OCI-LY3 (cell line): ENCODE measurements around the gene QSOX2.
A peak's percentile ranks its signal among the peaks of the same experiment; 100 is the strongest.
"Not testable (repeated sequence)": the region's sequence is repeated elsewhere in the genome, so short reads cannot be mapped to it uniquely, and the experiment has no call there.

Experiments
- H2AFZ ChIP-seq: fragments of 200-600, 300-600 bp; shearing (Covaris generic); 2 replicates; pipeline ENCODE4 v1.6.0; 2014; ENCODE audit warnings: antibody characterized with exemption, low read depth, low read length
- H3K27ac ChIP-seq: fragments of 200-600, 300-600 bp; sonication (generic); 2 replicates; pipeline ENCODE4 v1.5.1; 2014; ENCODE audit warnings: mild to moderate bottlenecking, low read length, moderate library complexity, mixed read lengths
- H3K27me3 ChIP-seq: fragments of 200-600, 300-600 bp; sonication (generic); 2 replicates; pipeline ENCODE4 v1.6.1; 2014; ENCODE audit warnings: low read depth, low read length, mixed read lengths
- H3K36me3 ChIP-seq: fragments of 200-600, 300-600 bp; sonication (generic); replicated peaks from 2 replicates; pipeline ENCODE3; 2014; ENCODE audit warnings: low read depth, low read length, mixed read lengths
- H3K4me1 ChIP-seq: fragments of 300-600, 200-600 bp; sonication (generic); 2 replicates; pipeline ENCODE4 v1.6.1; 2014; ENCODE audit warnings: low read length, mixed read lengths
- H3K4me2 ChIP-seq: fragments of 200-600, 300-600 bp; sonication (generic); 2 replicates; pipeline ENCODE4 v1.6.1; 2014; ENCODE audit warnings: low read length, mixed read lengths
- H3K4me3 ChIP-seq: fragments of 300-600, 200-600 bp; sonication (generic); 2 replicates; pipeline ENCODE4 v1.5.1; 2014; ENCODE audit warnings: antibody characterized with exemption, mild to moderate bottlenecking, low read length, moderate library complexity
- H3K79me2 ChIP-seq: fragments of 300-600, 200-600 bp; shearing (Covaris generic); 2 replicates; pipeline ENCODE4 v1.6.1; 2014; ENCODE audit warnings: mild to moderate bottlenecking, low read length, mixed read lengths
- H3K9ac ChIP-seq: fragments of 300-600, 200-600 bp; shearing (Covaris generic); 2 replicates; pipeline ENCODE4 v1.6.0; 2014; ENCODE audit warnings: mild to moderate bottlenecking, low read length, moderate library complexity
- H3K9me3 ChIP-seq: fragments of 200-600, 300-600 bp; shearing (Covaris generic); 2 replicates; pipeline ENCODE4 v1.6.1; 2014; ENCODE audit warnings: low read length, mixed read lengths; ENCODE audit not compliant: insufficient read depth
- H4K20me1 ChIP-seq: fragments of 200-600, 300-600 bp; sonication (generic); 2 replicates; pipeline ENCODE4 v1.6.1; 2016; ENCODE audit warnings: low read length, mixed read lengths; ENCODE audit not compliant: insufficient read depth
- EZH2phosphoT487 ChIP-seq: fragments of 200-600 bp; shearing (Covaris generic); IDR thresholded peaks from 2 replicates; pipeline ENCODE4 v1.6.1; 2018; ENCODE audit warnings: antibody characterized with exemption, mixed run types, low read depth
- TF ChIP-seq, protein P1 (sequence below): fragments of 200-600, 300-600 bp; sonication (generic); IDR thresholded peaks from 2 replicates; pipeline ENCODE4 v1.5.1; 2014; ENCODE audit warnings: antibody characterized with exemption, low read length, low read depth

QSOX2 gene

DNA sequence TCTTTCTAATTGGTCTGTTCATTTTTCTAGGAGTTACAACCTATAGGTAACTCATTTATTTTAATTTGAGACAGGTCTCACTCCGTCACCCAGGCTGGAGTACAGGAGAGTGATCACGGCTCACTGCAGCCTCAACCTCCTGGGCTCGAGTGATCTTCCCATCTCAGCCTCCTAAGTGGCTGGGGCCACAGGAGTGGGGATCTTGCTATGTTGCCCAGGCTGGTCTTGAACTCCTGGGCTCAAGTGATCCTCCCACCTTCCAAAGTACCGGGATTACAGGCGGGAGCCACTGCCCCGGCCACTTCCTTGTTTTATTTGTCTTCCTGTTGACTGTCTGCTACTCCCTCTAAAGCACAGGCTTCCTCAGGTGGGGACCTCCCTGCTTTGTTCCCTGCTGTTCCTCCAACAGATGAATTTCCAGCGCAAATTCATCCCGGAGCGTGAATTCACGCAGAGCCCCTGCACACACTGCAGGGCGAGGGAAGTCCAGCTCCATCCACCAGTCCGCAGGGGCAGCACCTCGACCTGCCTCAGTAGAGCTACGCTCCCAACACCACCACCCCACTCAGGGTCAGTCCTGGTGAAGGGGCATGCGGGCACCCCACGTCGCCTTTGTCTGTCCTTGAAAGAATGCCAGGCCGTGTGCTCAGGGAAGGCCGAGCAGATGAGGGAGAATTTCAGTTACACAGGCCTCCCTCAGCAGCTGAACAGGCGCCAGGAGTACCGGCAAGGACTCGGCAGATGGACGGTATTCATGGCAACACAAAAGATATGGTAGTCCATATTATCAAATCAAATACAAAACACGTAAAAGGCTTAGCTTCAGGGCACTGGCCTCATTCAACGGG lies 6.3 kb downstream of the QSOX2 start:
- no peak overlapping the region for H2AFZ ChIP-seq
- H4K20me1 ChIP-seq = peaks cover 82% of the 10 kb centered on the region
- H3K36me3 ChIP-seq = peaks cover 3% of the 10 kb centered on the region
- H3K27ac ChIP-seq = no peak overlapping the region
- no peaks in the 10 kb centered on the region for H3K27me3 ChIP-seq
- no peaks in the 10 kb centered on the region for H3K9me3 ChIP-seq
- TF ChIP-seq, protein P1, sequence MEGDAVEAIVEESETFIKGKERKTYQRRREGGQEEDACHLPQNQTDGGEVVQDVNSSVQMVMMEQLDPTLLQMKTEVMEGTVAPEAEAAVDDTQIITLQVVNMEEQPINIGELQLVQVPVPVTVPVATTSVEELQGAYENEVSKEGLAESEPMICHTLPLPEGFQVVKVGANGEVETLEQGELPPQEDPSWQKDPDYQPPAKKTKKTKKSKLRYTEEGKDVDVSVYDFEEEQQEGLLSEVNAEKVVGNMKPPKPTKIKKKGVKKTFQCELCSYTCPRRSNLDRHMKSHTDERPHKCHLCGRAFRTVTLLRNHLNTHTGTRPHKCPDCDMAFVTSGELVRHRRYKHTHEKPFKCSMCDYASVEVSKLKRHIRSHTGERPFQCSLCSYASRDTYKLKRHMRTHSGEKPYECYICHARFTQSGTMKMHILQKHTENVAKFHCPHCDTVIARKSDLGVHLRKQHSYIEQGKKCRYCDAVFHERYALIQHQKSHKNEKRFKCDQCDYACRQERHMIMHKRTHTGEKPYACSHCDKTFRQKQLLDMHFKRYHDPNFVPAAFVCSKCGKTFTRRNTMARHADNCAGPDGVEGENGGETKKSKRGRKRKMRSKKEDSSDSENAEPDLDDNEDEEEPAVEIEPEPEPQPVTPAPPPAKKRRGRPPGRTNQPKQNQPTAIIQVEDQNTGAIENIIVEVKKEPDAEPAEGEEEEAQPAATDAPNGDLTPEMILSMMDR = no peak
- TF ChIP-seq EZH2phosphoT487 = no peak
- peaks cover 29% of the 10 kb centered on the region for H3K4me1 ChIP-seq
- H3K4me3 ChIP-seq = 0 out of 2 replicates have a peak overlapping the region, but pooled peaks have one; percentile 7
- peak overlapping the region; percentile 37 for H3K4me2 ChIP-seq
- no peak overlapping the region for H3K9ac ChIP-seq
- H3K79me2 ChIP-seq = peaks cover 90% of the 10 kb centered on the region

DNA sequence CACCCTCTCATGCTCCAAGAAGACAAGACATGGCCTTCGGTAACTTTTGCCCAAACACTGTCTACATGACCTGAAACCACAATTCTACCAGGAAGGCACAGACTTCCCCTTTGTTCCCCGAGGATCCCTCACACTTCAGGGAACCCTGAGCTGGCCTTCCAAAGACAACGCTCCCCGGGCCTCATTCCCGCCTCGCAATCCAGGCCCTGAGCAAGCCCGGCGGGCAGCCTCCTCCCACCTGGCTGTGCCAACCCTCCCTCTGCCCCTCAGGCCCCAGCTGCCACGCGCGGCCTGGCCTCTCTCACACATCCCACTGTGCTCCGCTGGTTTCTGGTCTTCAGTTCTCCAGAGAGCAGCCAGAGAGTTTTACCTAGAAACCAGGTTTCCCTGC lies 7.3 kb downstream of the QSOX2 start:
- no peak overlapping the region for H3K4me3 ChIP-seq
- no peaks in the 10 kb centered on the region for H3K27me3 ChIP-seq
- TF ChIP-seq, protein P1 = no peak
- no peak for TF ChIP-seq EZH2phosphoT487
- peaks cover 19% of the 10 kb centered on the region for H3K4me1 ChIP-seq
- H3K9ac ChIP-seq = no peak overlapping the region
- no peaks in the 10 kb centered on the region for H3K9me3 ChIP-seq
- H3K4me2 ChIP-seq = no peak overlapping the region
- H3K27ac ChIP-seq = no peak overlapping the region
- H4K20me1 ChIP-seq = peaks cover 76% of the 10 kb centered on the region
- H3K79me2 ChIP-seq = peaks cover 90% of the 10 kb centered on the region
- peaks cover 3% of the 10 kb centered on the region for H3K36me3 ChIP-seq
- no peak overlapping the region for H2AFZ ChIP-seq

- Histone ChIP-seq H3K27ac (no peak overlapping the region), H3K4me2 (no peak overlapping the region), H3K9me3 (no peaks in the 10 kb centered on the region), H3K36me3 (peaks cover 3% of the 10 kb centered on the region), H3K4me1 (peaks cover 18% of the 10 kb centered on the region), H3K9ac (no peak overlapping the region), H3K79me2 (peaks cover 89% of the 10 kb centered on the region), H4K20me1 (peaks cover 76% of the 10 kb centered on the region), H2AFZ (no peak overlapping the region), H3K27me3 (no peaks in the 10 kb centered on the region), H3K4me3 (no peak overlapping the region)
- TF ChIP-seq, protein P1 = no peak
- no peak for TF ChIP-seq EZH2phosphoT487
Measured at GRCh38 chr9:136237486-136238341, 7.9 kb downstream of the QSOX2 start.

DNA sequence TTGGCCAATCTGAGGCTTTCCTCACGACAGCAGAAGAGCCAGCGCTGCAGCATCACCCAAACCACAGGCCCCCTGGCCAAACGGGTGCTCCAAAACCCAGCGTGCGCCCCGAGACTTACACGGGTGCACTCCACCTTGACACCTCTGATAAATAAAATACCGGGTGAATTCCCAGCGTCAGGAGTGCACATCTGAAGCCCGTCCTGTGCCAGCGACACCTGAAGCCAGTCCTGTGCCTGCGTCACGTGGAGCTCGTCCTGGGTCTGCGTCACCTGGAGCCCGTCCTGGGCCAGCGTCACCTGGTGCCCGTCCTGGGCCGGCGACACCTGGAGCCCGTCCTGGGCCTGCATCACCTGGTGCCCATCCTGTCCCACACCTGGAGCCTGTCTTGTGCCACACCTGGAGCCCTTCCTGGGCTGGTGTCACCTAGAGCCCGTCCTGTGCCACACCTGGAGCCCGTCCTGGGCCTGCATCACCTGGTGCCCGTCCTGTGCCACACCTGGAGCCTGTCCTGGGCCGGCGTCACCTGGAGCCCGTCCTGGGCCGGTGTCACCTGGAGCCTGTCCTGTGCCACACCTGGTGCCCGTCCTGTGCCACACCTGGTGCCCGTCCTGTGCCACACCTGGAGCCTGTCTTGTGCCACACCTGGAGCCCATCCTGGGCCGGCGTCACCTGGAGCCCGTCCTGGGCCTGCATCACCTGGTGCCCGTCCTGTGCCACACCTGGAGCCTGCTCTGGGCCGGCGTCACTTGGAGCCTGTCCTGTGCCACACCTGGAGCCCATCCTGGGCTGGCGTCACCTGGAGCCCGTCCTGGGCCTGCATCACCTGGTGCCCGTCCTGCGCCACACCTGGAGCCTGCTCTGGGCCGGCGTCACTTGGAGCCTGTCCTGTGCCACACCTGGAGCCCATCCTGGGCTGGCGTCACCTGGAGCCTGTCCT lies 8.9 kb downstream of the QSOX2 start:
- not testable (repeated sequence) for H3K36me3 ChIP-seq, H3K4me3 ChIP-seq, H3K4me2 ChIP-seq, H2AFZ ChIP-seq, H3K27me3 ChIP-seq, H3K9ac ChIP-seq, H3K27ac ChIP-seq, H3K9me3 ChIP-seq
- H4K20me1 ChIP-seq = peaks cover 69% of the 10 kb centered on the region
- H3K79me2 ChIP-seq = peaks cover 88% of the 10 kb centered on the region
- peaks cover 18% of the 10 kb centered on the region for H3K4me1 ChIP-seq
